IMR-90 (cell line): ENCODE measurements around the gene SHE.

Experiments used
- CTCF ChIP-seq: conservative IDR thresholded peaks from 2 replicates; pipeline ENCODE4 v1.5.1; 2012; ENCODE audit warnings: mild to moderate bottlenecking, low read depth, low read length, improper control_type of control experiment
- MAZ ChIP-seq: IDR thresholded peaks from 2 replicates; pipeline ENCODE4 v1.6.1; 2012; ENCODE audit warnings: low read depth, mild to moderate bottlenecking, low read length, improper control_type of control experiment, moderate library complexity, borderline replicate concordance
- RAD21 ChIP-seq: IDR thresholded peaks from 2 replicates; pipeline ENCODE4 v1.6.1; 2012; ENCODE audit warnings: low read length, improper control_type of control experiment
- RCOR1 ChIP-seq: IDR thresholded peaks from 2 replicates; pipeline ENCODE4 v1.6.1; 2012; ENCODE audit warnings: mild to moderate bottlenecking, low read length, improper control_type of control experiment; ENCODE audit not compliant: insufficient replicate concordance

- no peak for TF ChIP-seq CTCF
- TF ChIP-seq MAZ, result no peak
- TF ChIP-seq RCOR1, result no peak
- TF ChIP-seq RAD21, result no peak
Measured at GRCh38 chr1:154468535-154469250, 33.5 kb downstream of the SHE start.
